Ovary (tissue), 9 donors: ENCODE results near the gene ATP1A4. TPM values are rescaled to one million over a fixed set of nuclear protein-coding genes. Genes with fewer than 3 reads are reported as not detected.
A peak's percentile ranks its signal among the peaks of the same experiment; 100 is the strongest.

ENCODE experiments used
- DNase-seq, 5 donors: peaks; one replicate each; pipeline ENCODE4 v3.0.0-alpha.2; 2019 to 2020
- H3K27ac ChIP-seq, 2 donors: fragments of 200-600 bp; one replicate each; pipeline versions ENCODE4 v1.5.1 to v1.8.0; 2019 to 2022
- H3K27me3 ChIP-seq: fragments of 200-600 bp; one replicate; pipeline ENCODE4 v1.8.0; 2022
- H3K36me3 ChIP-seq: fragments of 200-600 bp; sonication (generic); one replicate; pipeline ENCODE4 v1.5.1; 2019
- H3K4me1 ChIP-seq: one replicate; pipeline ENCODE4 v1.8.1; 2013; ENCODE audit warnings: mild to moderate bottlenecking, moderate library complexity; ENCODE audit not compliant: insufficient read depth
- H3K4me3 ChIP-seq: fragments of 200-600 bp; sonication (generic); one replicate; pipeline ENCODE4 v1.5.1; 2017
- H3K9me3 ChIP-seq, 2 donors: fragments of 200-600 bp in 1 of 2; sonication (generic) in 1 of 2; one replicate each; pipeline versions ENCODE4 v1.5.1 to v1.8.1; 2013 to 2019; ENCODE audit warnings: mild to moderate bottlenecking in 1 of 2, moderate library complexity in 1 of 2
- CTCF ChIP-seq, 3 donors: fragments of 450-650 bp in 2 of 3; fragments of 200-600 bp in 1 of 3; IDR thresholded peaks; one replicate each; pipeline versions ENCODE4 v1.5.1 to v1.8.0; 2016 to 2022; ENCODE audit warnings: antibody characterized with exemption in 3 of 3, mild to moderate bottlenecking in 1 of 3
- EP300 ChIP-seq: sonication (generic); formaldehyde crosslinking; IDR thresholded peaks from one replicate; pipeline ENCODE4 v1.6.1; 2017; ENCODE audit warnings: antibody characterized with exemption
- POLR2A ChIP-seq: fragments of 450-650 bp; IDR thresholded peaks from one replicate; pipeline ENCODE4 v1.6.1; 2017; ENCODE audit warnings: antibody characterized with exemption, mild to moderate bottlenecking, moderate library complexity
- WGBS, 3 donors: extraction: QIAGEN DNeasy Blood & Tissue Kit in 1 of 3; methylation state at CpG; one replicate each; pipeline versions ENCODE4 v1.1.5 to v1.1.7; 2013 to 2017; 5-methylcytosine and 5-hydroxymethylcytosine counted together
- intact Hi-C, 4 donors: fragments of 100-400 bp; cut with DNase I; formaldehyde crosslinking; loops; one replicate each; pipeline versions ENCODE4 v1.11.0 to v1.15.1; 2022 to 2023
- polyA plus RNA-seq, 2 donors: library from polyadenylated mRNA; stranded (reverse); fragments of 200-250 nt in 1 of 2; fragments of 350-450 nt in 1 of 2; fragmentation: Illumina TruSeq in 1 of 2; extraction: RNeasy Lipid Tissue Mini Kit (QIAGEN cat#74804) in 1 of 2; gene quantifications; one replicate each; pipeline ENCODE4 v1.2.3, GENCODE V29; 2013 to 2014
- total RNA-seq, 7 donors: library from RNA; depleted of rRNA in 2 of 7; stranded (reverse); fragments of >200 nt in 2 of 7; fragmentation: NEBNext Ultra II Directional in 3 of 7; extraction: Animal tissue kit (Norgen Biotek cat#: 25700) in 3 of 7; gene quantifications; one replicate each; pipeline versions ENCODE4 v1.1.0 to v1.2.4, GENCODE V29; 2016 to 2023
- donor health status: DM: no; HTN: no; CAD: no; lungs with moderate emphysema.
- donor health status: DM: no; HTN: no; CAD: no.
- donor health status: Bipolar disorder and iron deficiency.
- donor health status: DM: yes; HTN: yes; CAD: no.
- donor health status: DM: no; HTN: no; CAD: no.
- donor health status: DM: yes; HTN: yes; CAD: no.

ATP1A4 gene
- total and polyA plus RNA-seq, 9 donors = 0.22 to 0.37 TPM; not detected in 7

DNA sequence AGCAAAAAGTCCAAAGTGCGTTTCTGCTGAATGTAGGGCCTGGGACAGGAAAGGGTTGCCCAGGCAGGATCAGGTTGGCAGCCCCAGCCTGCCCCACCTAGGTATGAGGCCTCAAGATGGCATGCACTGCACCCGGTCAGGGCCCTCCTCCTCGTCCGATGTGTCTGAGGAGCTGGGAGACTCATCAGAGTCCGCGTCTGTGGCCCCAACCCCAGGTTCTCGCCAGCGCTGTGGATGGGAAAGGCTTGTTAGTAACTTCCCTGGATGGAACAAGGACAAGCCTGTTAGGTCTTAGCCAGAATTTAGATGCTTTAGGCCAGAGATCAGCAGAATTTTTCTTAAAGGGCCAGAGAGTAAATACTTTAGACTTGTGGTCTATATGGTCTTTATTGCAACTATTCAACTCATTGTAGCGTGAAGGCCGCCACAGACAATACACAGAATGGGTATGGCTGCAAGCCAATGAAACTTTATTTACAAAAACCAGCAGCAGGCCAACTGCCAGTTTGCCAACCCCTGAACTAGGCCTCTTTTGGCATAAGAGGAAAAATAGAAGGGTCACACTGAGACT is 66.2 kb downstream of the ATP1A4 start:
- intact Hi-C loops = loop anchor here in 2 of 4 donors (2.0 to 5.0 kb wide), 2 partner anchors 25 to 115 kb away; no protein-coding TSS in a partner anchor
- Histone ChIP-seq H3K27me3 (no peaks in the 10 kb centered on the region), H3K36me3 (no peaks in the 10 kb centered on the region), H3K27ac (peak overlapping the region; percentile 26 to 36), H3K4me1 (peaks cover 2% of the 10 kb centered on the region), H3K4me3 (no peak overlapping the region), H3K9me3 (no peaks in the 10 kb centered on the region)
- peak in 4 of 5 donors; percentile 37 to 66 (median 40) for DNase-seq
- TF ChIP-seq POLR2A (no peak), EP300 (no peak), CTCF (IDR thresholded peaks at IDR 0.05) (no peak)
- 38 to 44% (median 40%) methylated on average over 10 of the region's 10 CpGs for WGBS, 3 donors

GRCh38 chr1:160219062-160219929 is 67.9 kb downstream of the ATP1A4 start:
- peak; percentile 12 to 50 (median 33) for TF ChIP-seq CTCF (IDR thresholded peaks at IDR 0.05)
- TF ChIP-seq EP300 = no peak
- no peak for TF ChIP-seq POLR2A
- Histone ChIP-seq H3K27me3 (no peaks in the 10 kb centered on the region), H3K36me3 (no peaks in the 10 kb centered on the region), H3K4me1 (peaks cover 2% of the 10 kb centered on the region), H3K9me3 (no peaks in the 10 kb centered on the region), H3K4me3 (no peak overlapping the region), H3K27ac (peak overlapping the region in 1 of 2 donors; percentile 26)
- intact Hi-C loops = loop anchor here in 2 of 4 donors (2.0 to 5.0 kb wide), 2 partner anchors 26 to 117 kb away; no protein-coding TSS in a partner anchor
- peak in 4 of 5 donors; percentile 40 to 62 (median 56) for DNase-seq
- 40 to 49% (median 43%) methylated on average over 4 of the region's 4 CpGs for WGBS, 3 donors

GRCh38 chr1:160220301-160220700 is 68.9 kb downstream of the ATP1A4 start:
- Histone ChIP-seq H3K4me3 (no peak overlapping the region), H3K27ac (no peak overlapping the region), H3K4me1 (peaks cover 2% of the 10 kb centered on the region), H3K9me3 (no peaks in the 10 kb centered on the region), H3K36me3 (no peaks in the 10 kb centered on the region), H3K27me3 (no peaks in the 10 kb centered on the region)
- intact Hi-C loops = no loop called here
- no peak for TF ChIP-seq POLR2A
- no peak for TF ChIP-seq EP300
- no peak for TF ChIP-seq CTCF (IDR thresholded peaks at IDR 0.05)
- no peak for DNase-seq
- WGBS, 3 donors = 83 to 86% (median 83%) methylated on average over 2 of the region's 2 CpGs

- Histone ChIP-seq H3K27ac (no peak overlapping the region), H3K4me1 (peaks cover 2% of the 10 kb centered on the region), H3K9me3 (no peaks in the 10 kb centered on the region), H3K36me3 (no peaks in the 10 kb centered on the region), H3K27me3 (no peaks in the 10 kb centered on the region), H3K4me3 (no peak overlapping the region)
- intact Hi-C loops = no loop called here
- TF ChIP-seq EP300 (no peak), POLR2A (no peak), CTCF (IDR thresholded peaks at IDR 0.05) (no peak)
- DNase-seq = no peak
Measured at GRCh38 chr1:160221089-160221488, 69.7 kb downstream of the ATP1A4 start.
